ENCODE measurements around the gene OR5B2. TPM values are rescaled to one million over a fixed set of nuclear protein-coding genes. Genes with fewer than 3 reads are reported as not detected.

The OR5B2 gene
- total and polyA plus RNA-seq, 7 donors: not detected

GRCh38 chr11:58394195-58394594 lies 33.7 kb downstream of the OR5B2 start:
- H3K27me3 ChIP-seq (ENCODE audit: insufficient read depth in 3 of 3, low read length in 2 of 3): no peaks in the 10 kb centered on the region
- no peaks in the 10 kb centered on the region for H3K9me3 ChIP-seq
- no peak for TF ChIP-seq CTCF (IDR thresholded peaks at IDR 0.05)
- H3K4me1 ChIP-seq: no peaks in the 10 kb centered on the region
- ATAC-seq (no peak), DNase-seq (no peak)
- no peaks in the 10 kb centered on the region for H3K36me3 ChIP-seq (ENCODE audit: insufficient read depth in 1 of 2, low read depth in 1 of 2)
- no peak overlapping the region for H3K4me3 ChIP-seq
- intact Hi-C loops (cut with DNase I): no loop called here
- no peak overlapping the region for H3K27ac ChIP-seq

- Histone ChIP-seq H3K9me3 (no peaks in the 10 kb centered on the region), H3K4me1 (no peaks in the 10 kb centered on the region), H3K4me3 (no peak overlapping the region), H3K36me3 (ENCODE audit: insufficient read depth in 1 of 2, low read depth in 1 of 2) (no peaks in the 10 kb centered on the region), H3K27me3 (ENCODE audit: insufficient read depth in 3 of 3, low read length in 2 of 3) (no peaks in the 10 kb centered on the region), H3K27ac (no peak overlapping the region)
- TF ChIP-seq CTCF (IDR thresholded peaks at IDR 0.05): no peak
- WGBS, 3 donors: 30 to 56% (median 42%) methylated on average over 1 of the region's 1 CpG
- DNase-seq (no peak), ATAC-seq (no peak)
- intact Hi-C loops (cut with DNase I): no loop called here
Measured at GRCh38 chr11:58392746-58393145, 35.2 kb downstream of the OR5B2 start.

- no peaks in the 10 kb centered on the region for H3K4me1 ChIP-seq
- H3K27me3 ChIP-seq (ENCODE audit: insufficient read depth in 3 of 3, low read length in 2 of 3): no peaks in the 10 kb centered on the region
- no peak for TF ChIP-seq CTCF (IDR thresholded peaks at IDR 0.05)
- WGBS, 3 donors: 97 to 100% (median 98%) methylated on average over 1 of the region's 1 CpG
- H3K9me3 ChIP-seq: no peaks in the 10 kb centered on the region
- no peak overlapping the region for H3K27ac ChIP-seq
- no peak for DNase-seq
- H3K36me3 ChIP-seq (ENCODE audit: insufficient read depth in 1 of 2, low read depth in 1 of 2): no peaks in the 10 kb centered on the region
- no peak overlapping the region for H3K4me3 ChIP-seq
- ATAC-seq: no peak
- intact Hi-C loops (cut with DNase I): no loop called here
Measured at GRCh38 chr11:58391879-58392278, 36.0 kb downstream of the OR5B2 start.

- no peak overlapping the region for H3K4me3 ChIP-seq
- intact Hi-C loops (cut with DNase I): no loop called here
- TF ChIP-seq CTCF (IDR thresholded peaks at IDR 0.05): no peak
- H3K27ac ChIP-seq: no peak overlapping the region
- H3K27me3 ChIP-seq (ENCODE audit: insufficient read depth in 3 of 3, low read length in 2 of 3): no peaks in the 10 kb centered on the region
- H3K9me3 ChIP-seq: no peaks in the 10 kb centered on the region
- no peaks in the 10 kb centered on the region for H3K4me1 ChIP-seq
- H3K36me3 ChIP-seq (ENCODE audit: insufficient read depth in 1 of 2, low read depth in 1 of 2): no peaks in the 10 kb centered on the region
- ATAC-seq (no peak), DNase-seq (no peak)
- WGBS, 3 donors: 71 to 86% (median 84%) methylated on average over 14 to 18 of the region's 18 CpGs
Measured at GRCh38 chr11:58390551-58391063, 37.3 kb downstream of the OR5B2 start.

Other genes starting within 250 kb of the OR5B2 start
- not detected for gene OR9Q2, start 239.1 kb downstream of the OR5B2 start, total RNA-seq
- gene OR9Q2, start 239.1 kb downstream of the OR5B2 start, polyA plus RNA-seq: not detected
- gene OR1S2, start 224.0 kb downstream of the OR5B2 start, total RNA-seq: not detected
- gene OR1S2, start 224.0 kb downstream of the OR5B2 start, polyA plus RNA-seq: not detected
- not detected for gene OR1S1, start 215.4 kb downstream of the OR5B2 start, total RNA-seq
- not detected for gene OR1S1, start 215.4 kb downstream of the OR5B2 start, polyA plus RNA-seq
- gene OR10Q1, start 199.2 kb downstream of the OR5B2 start, total RNA-seq: not detected
- not detected for gene OR10Q1, start 199.2 kb downstream of the OR5B2 start, polyA plus RNA-seq
- gene OR10W1, start 159.9 kb downstream of the OR5B2 start, total RNA-seq: not detected
- not detected for gene OR10W1, start 159.9 kb downstream of the OR5B2 start, polyA plus RNA-seq
- gene OR5B17, start 69.1 kb downstream of the OR5B2 start, total RNA-seq: not detected
- gene OR5B17, start 69.1 kb downstream of the OR5B2 start, polyA plus RNA-seq: not detected
- not detected for gene OR5B3, start 21.2 kb downstream of the OR5B2 start, total RNA-seq
- not detected for gene OR5B3, start 21.2 kb downstream of the OR5B2 start, polyA plus RNA-seq
- gene OR5B12, start 14.1 kb upstream of the OR5B2 start, total RNA-seq: not detected
- not detected for gene OR5B12, start 14.1 kb upstream of the OR5B2 start, polyA plus RNA-seq
- not detected for gene OR5B21, start 80.0 kb upstream of the OR5B2 start, total RNA-seq
- gene OR5B21, start 80.0 kb upstream of the OR5B2 start, polyA plus RNA-seq: not detected
- gene LPXN, start 147.7 kb upstream of the OR5B2 start, total RNA-seq: 1 to 10 TPM; 2.4 to 4.7 (median 2.7) TPM
- 1 to 10 TPM in 2 of 3 donors, under 1 TPM in 1; 0.73 to 3.4 (median 3.0) TPM for gene LPXN, start 147.7 kb upstream of the OR5B2 start, polyA plus RNA-seq
- gene ZFP91, start 150.9 kb upstream of the OR5B2 start, total RNA-seq: 10 to 100 TPM; 68.3 to 94.1 (median 79.4) TPM
- gene ZFP91, start 150.9 kb upstream of the OR5B2 start, polyA plus RNA-seq: 10 to 100 TPM; 27.8 to 88.7 (median 49.4) TPM
- 1 to 10 TPM; 1.1 to 5.7 (median 3.8) TPM for gene CNTF, start 194.5 kb upstream of the OR5B2 start, total RNA-seq
- 10 to 100 TPM in 1 of 3 donors, 1 to 10 TPM in 2; 1.3 to 21.2 (median 1.9) TPM for gene CNTF, start 194.5 kb upstream of the OR5B2 start, polyA plus RNA-seq

Data from psoas muscle (tissue), 8 donors.